Measurements from ENCODE around the gene SALL3.

SALL3 gene

DNA sequence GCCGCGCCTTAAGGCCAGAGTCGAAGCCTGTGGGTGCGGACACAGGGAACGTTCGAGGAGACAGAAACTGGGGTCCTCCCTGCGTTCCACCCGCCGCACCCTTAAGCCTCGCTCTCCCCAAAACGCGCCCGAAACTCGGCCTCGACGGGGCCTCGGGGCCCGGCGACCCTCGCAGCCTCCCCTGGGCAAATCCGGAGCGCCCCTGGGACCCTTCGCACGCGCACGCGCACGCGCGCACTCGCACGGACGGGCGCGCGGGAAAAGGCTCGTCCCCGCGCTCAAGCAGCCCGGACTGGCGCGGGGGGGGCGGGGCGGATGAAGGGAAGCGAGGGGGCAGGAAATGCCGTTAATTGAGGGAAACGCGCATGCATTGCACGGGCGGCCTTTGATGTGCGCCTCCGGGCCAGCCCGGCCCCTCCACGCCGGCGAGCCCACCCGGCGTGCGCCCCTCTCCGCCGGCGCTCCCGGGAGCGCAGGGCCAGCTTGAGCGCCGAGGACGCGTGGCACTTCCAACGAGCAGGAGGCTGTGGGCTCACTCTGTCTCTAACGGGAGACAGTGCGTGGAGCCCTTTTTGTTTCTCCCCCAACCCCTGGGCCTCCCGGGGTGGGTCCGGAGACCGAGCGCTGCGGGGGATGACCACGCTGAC lies 5.4 kb upstream of the SALL3 start:
- no peak for DNase-seq
- H3K9me3 ChIP-seq (ENCODE audit: control insufficient read depth, low read length): peaks cover 3% of the 10 kb centered on the region
- H3K4me3 ChIP-seq (ENCODE audit: insufficient read depth in 1 of 2, low read depth in 1 of 2, low read length in 2 of 2): no peak overlapping the region

GRCh38 chr18:78975292-78975691 lies 4.3 kb upstream of the SALL3 start:
- H3K4me3 ChIP-seq (ENCODE audit: insufficient read depth in 1 of 2, low read depth in 1 of 2, low read length in 2 of 2): no peak overlapping the region
- no peak overlapping the region for H4K91ac ChIP-seq (ENCODE audit: low read length)
- H4K8ac ChIP-seq (ENCODE audit: low read length): no peak overlapping the region
- DNase-seq: no peak
- no peak overlapping the region for H3K27ac ChIP-seq (ENCODE audit: low read length, poor library complexity, severe bottlenecking)
- H3K4ac ChIP-seq (ENCODE audit: low read depth in 1 of 2, low read length in 2 of 2): no peak overlapping the region
- no peak overlapping the region for H2BK5ac ChIP-seq (ENCODE audit: low read depth, low read length, poor library complexity, severe bottlenecking)
- no peak overlapping the region for H3K9ac ChIP-seq (ENCODE audit: low read length)
- WGBS: 12% methylated on average over 9 of the region's 10 CpGs
- no peak overlapping the region for H2AK5ac ChIP-seq (ENCODE audit: low read length, severe bottlenecking)
- no peak overlapping the region for H3K23ac ChIP-seq (ENCODE audit: low read length in 2 of 2)
- H2BK15ac ChIP-seq (ENCODE audit: low read depth, poor library complexity, severe bottlenecking): no peak overlapping the region
- H3K18ac ChIP-seq (ENCODE audit: low read depth in 1 of 2, low read length in 2 of 2): no peak overlapping the region
- no peak overlapping the region for H2AFZ ChIP-seq (ENCODE audit: low read depth, low read length)
- H3K9me3 ChIP-seq (ENCODE audit: control insufficient read depth, low read length): peaks cover 3% of the 10 kb centered on the region
- H3K79me1 ChIP-seq (replicated peaks; ENCODE audit: low read length, poor library complexity, severe bottlenecking): no peaks in the 10 kb centered on the region
- H3K4me2 ChIP-seq (ENCODE audit: low read length, poor library complexity, severe bottlenecking): no peak overlapping the region
- H3K14ac ChIP-seq (ENCODE audit: low read length in 2 of 2): no peak overlapping the region
- peaks cover 62 to 84% of the 10 kb centered on the region in 2 experiments for H3K27me3 ChIP-seq (ENCODE audit: control insufficient read depth in 1 of 2, insufficient read depth in 1 of 2, low read length in 2 of 2)
- no peak overlapping the region for H2BK120ac ChIP-seq (ENCODE audit: low read depth, low read length)
- H3K36me3 ChIP-seq (ENCODE audit: control insufficient read depth in 1 of 2, insufficient read depth in 2 of 2, low read depth in 1 of 2, low read length in 2 of 2): no peaks in the 10 kb centered on the region
- H3K4me1 ChIP-seq (ENCODE audit: control insufficient read depth, insufficient read depth, low read depth, low read length): peaks cover 23% of the 10 kb centered on the region
- no peak overlapping the region for H2BK12ac ChIP-seq (ENCODE audit: low read length in 2 of 2)

More for the DNA sequence above, 5.4 kb upstream of the SALL3 start:
- 1% methylated on average over 68 of the region's 77 CpGs for whole genome bisulfite sequencing
- H3K79me1 ChIP-seq (replicated peaks; ENCODE audit: low read length, poor library complexity, severe bottlenecking): no peaks in the 10 kb centered on the region
- peak overlapping the region; percentile 5 for H3K4me2 ChIP-seq (ENCODE audit: low read length, poor library complexity, severe bottlenecking)
- peaks cover 62 to 91% of the 10 kb centered on the region in 2 experiments for H3K27me3 ChIP-seq (ENCODE audit: control insufficient read depth in 1 of 2, insufficient read depth in 1 of 2, low read length in 2 of 2)
- H3K27ac ChIP-seq (ENCODE audit: low read length, poor library complexity, severe bottlenecking): no peak overlapping the region
- H3K9ac ChIP-seq (ENCODE audit: low read length): no peak overlapping the region
- no peak overlapping the region for H3K18ac ChIP-seq (ENCODE audit: low read depth in 1 of 2, low read length in 2 of 2)
- no peak overlapping the region for H3K14ac ChIP-seq (ENCODE audit: low read length in 2 of 2)
- H2BK120ac ChIP-seq (ENCODE audit: low read depth, low read length): no peak overlapping the region
- H2AFZ ChIP-seq (ENCODE audit: low read depth, low read length): no peak overlapping the region
- no peak overlapping the region for H3K23ac ChIP-seq (ENCODE audit: low read length in 2 of 2)
- H2BK15ac ChIP-seq (ENCODE audit: low read depth, poor library complexity, severe bottlenecking): no peak overlapping the region
- no peak overlapping the region for H4K91ac ChIP-seq (ENCODE audit: low read length)
- no peak overlapping the region for H2BK5ac ChIP-seq (ENCODE audit: low read depth, low read length, poor library complexity, severe bottlenecking)
- H2AK5ac ChIP-seq (ENCODE audit: low read length, severe bottlenecking): no peak overlapping the region
- H2BK12ac ChIP-seq (ENCODE audit: low read length in 2 of 2): no peak overlapping the region
- H3K4ac ChIP-seq (ENCODE audit: low read depth in 1 of 2, low read length in 2 of 2): no peak overlapping the region
- no peaks in the 10 kb centered on the region for H3K36me3 ChIP-seq (ENCODE audit: control insufficient read depth in 1 of 2, insufficient read depth in 2 of 2, low read depth in 1 of 2, low read length in 2 of 2)
- peaks cover 18% of the 10 kb centered on the region for H3K4me1 ChIP-seq (ENCODE audit: control insufficient read depth, insufficient read depth, low read depth, low read length)
- H4K8ac ChIP-seq (ENCODE audit: low read length): no peak overlapping the region

DNA sequence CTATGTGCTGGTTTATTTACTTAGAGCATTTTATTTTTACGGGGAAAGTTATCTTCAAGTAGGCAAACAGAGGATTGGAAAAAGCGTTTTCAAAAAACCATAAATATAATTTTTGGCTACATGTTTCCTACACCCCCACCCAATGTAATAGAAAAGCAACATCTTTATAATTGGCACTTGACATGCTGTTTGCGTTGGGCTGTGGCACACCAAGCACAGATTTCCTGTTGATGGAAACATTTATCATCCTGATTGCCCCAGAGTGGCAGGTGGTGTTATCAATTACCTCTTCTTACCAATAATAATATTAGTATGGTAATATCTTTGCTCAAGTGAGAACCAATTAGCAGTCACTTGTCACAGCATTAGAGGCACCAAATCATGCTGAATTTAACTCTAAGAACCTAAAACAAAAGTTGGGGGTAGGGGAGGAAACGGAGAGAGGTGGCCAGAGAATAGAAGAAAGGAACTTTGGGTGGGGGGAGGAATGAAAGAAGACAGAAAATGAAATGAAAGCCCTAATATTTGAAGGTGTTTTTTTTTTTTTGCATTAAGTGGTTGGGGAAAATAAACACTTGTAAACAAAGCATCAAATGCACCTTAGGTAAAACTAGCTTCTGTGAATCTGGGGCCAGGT lies 3.8 kb upstream of the SALL3 start:
- H3K4me2 ChIP-seq (ENCODE audit: low read length, poor library complexity, severe bottlenecking): no peak overlapping the region
- no peak overlapping the region for H3K4ac ChIP-seq (ENCODE audit: low read depth in 1 of 2, low read length in 2 of 2)
- H3K14ac ChIP-seq (ENCODE audit: low read length in 2 of 2): no peak overlapping the region
- WGBS: 0% methylated on average over 1 of the region's 4 CpGs
- no peaks in the 10 kb centered on the region for H3K36me3 ChIP-seq (ENCODE audit: control insufficient read depth in 1 of 2, insufficient read depth in 2 of 2, low read depth in 1 of 2, low read length in 2 of 2)
- peaks cover 3% of the 10 kb centered on the region for H3K9me3 ChIP-seq (ENCODE audit: control insufficient read depth, low read length)
- no peak for DNase-seq
- H2AK5ac ChIP-seq (ENCODE audit: low read length, severe bottlenecking): no peak overlapping the region
- no peak overlapping the region for H2BK15ac ChIP-seq (ENCODE audit: low read depth, poor library complexity, severe bottlenecking)
- no peak overlapping the region for H4K91ac ChIP-seq (ENCODE audit: low read length)
- H2BK12ac ChIP-seq (ENCODE audit: low read length in 2 of 2): no peak overlapping the region
- no peak overlapping the region for H2BK5ac ChIP-seq (ENCODE audit: low read depth, low read length, poor library complexity, severe bottlenecking)
- no peak overlapping the region for H3K18ac ChIP-seq (ENCODE audit: low read depth in 1 of 2, low read length in 2 of 2)
- H2AFZ ChIP-seq (ENCODE audit: low read depth, low read length): no peak overlapping the region
- H3K79me1 ChIP-seq (replicated peaks; ENCODE audit: low read length, poor library complexity, severe bottlenecking): no peaks in the 10 kb centered on the region
- no peak overlapping the region for H3K23ac ChIP-seq (ENCODE audit: low read length in 2 of 2)
- no peak overlapping the region for H3K4me3 ChIP-seq (ENCODE audit: insufficient read depth in 1 of 2, low read depth in 1 of 2, low read length in 2 of 2)
- H3K27ac ChIP-seq (ENCODE audit: low read length, poor library complexity, severe bottlenecking): no peak overlapping the region
- no peak overlapping the region for H2BK120ac ChIP-seq (ENCODE audit: low read depth, low read length)
- H3K9ac ChIP-seq (ENCODE audit: low read length): no peak overlapping the region
- no peak overlapping the region for H4K8ac ChIP-seq (ENCODE audit: low read length)
- peaks cover 63 to 81% of the 10 kb centered on the region in 2 experiments for H3K27me3 ChIP-seq (ENCODE audit: control insufficient read depth in 1 of 2, insufficient read depth in 1 of 2, low read length in 2 of 2)
- H3K4me1 ChIP-seq (ENCODE audit: control insufficient read depth, insufficient read depth, low read depth, low read length): peaks cover 28% of the 10 kb centered on the region

- no peak overlapping the region for H2BK120ac ChIP-seq (ENCODE audit: low read depth, low read length)
- no peak overlapping the region for H3K27ac ChIP-seq (ENCODE audit: low read length, poor library complexity, severe bottlenecking)
- 12% methylated on average over 50 of the region's 51 CpGs for WGBS
- H2AFZ ChIP-seq (ENCODE audit: low read depth, low read length): no peak overlapping the region
- DNase-seq: no peak
- no peak overlapping the region for H3K4ac ChIP-seq (ENCODE audit: low read depth in 1 of 2, low read length in 2 of 2)
- peaks cover 67 to 81% of the 10 kb centered on the region in 2 experiments for H3K27me3 ChIP-seq (ENCODE audit: control insufficient read depth in 1 of 2, insufficient read depth in 1 of 2, low read length in 2 of 2)
- peaks cover 31% of the 10 kb centered on the region for H3K4me1 ChIP-seq (ENCODE audit: control insufficient read depth, insufficient read depth, low read depth, low read length)
- no peak overlapping the region for H2BK12ac ChIP-seq (ENCODE audit: low read length in 2 of 2)
- H3K23ac ChIP-seq (ENCODE audit: low read length in 2 of 2): no peak overlapping the region
- no peak overlapping the region for H4K8ac ChIP-seq (ENCODE audit: low read length)
- no peak overlapping the region for H3K9ac ChIP-seq (ENCODE audit: low read length)
- no peak overlapping the region for H3K18ac ChIP-seq (ENCODE audit: low read depth in 1 of 2, low read length in 2 of 2)
- H2BK15ac ChIP-seq (ENCODE audit: low read depth, poor library complexity, severe bottlenecking): no peak overlapping the region
- no peak overlapping the region for H2BK5ac ChIP-seq (ENCODE audit: low read depth, low read length, poor library complexity, severe bottlenecking)
- H3K79me1 ChIP-seq (replicated peaks; ENCODE audit: low read length, poor library complexity, severe bottlenecking): no peaks in the 10 kb centered on the region
- H3K4me3 ChIP-seq (ENCODE audit: insufficient read depth in 1 of 2, low read depth in 1 of 2, low read length in 2 of 2): no peak overlapping the region
- no peak overlapping the region for H3K14ac ChIP-seq (ENCODE audit: low read length in 2 of 2)
- H3K4me2 ChIP-seq (ENCODE audit: low read length, poor library complexity, severe bottlenecking): no peak overlapping the region
- no peaks in the 10 kb centered on the region for H3K36me3 ChIP-seq (ENCODE audit: control insufficient read depth in 1 of 2, insufficient read depth in 2 of 2, low read depth in 1 of 2, low read length in 2 of 2)
- no peak overlapping the region for H2AK5ac ChIP-seq (ENCODE audit: low read length, severe bottlenecking)
- H3K9me3 ChIP-seq (ENCODE audit: control insufficient read depth, low read length): peaks cover 3% of the 10 kb centered on the region
- no peak overlapping the region for H4K91ac ChIP-seq (ENCODE audit: low read length)
Observed at GRCh38 chr18:78976765-78977636, 2.6 kb upstream of the SALL3 start.

Measured in mesenchymal stem cell (in vitro differentiated cells and primary cell).